Vagina (tissue), 2 donors: ENCODE data around the gene IFT20.

Experiments
- CTCF ChIP-seq, 3 experiments: fragments of 450-650 bp in 2 of 3; fragments of 200-600 bp in 1 of 3; sonication (generic) in 1 of 3; IDR thresholded peaks; one replicate each; pipeline ENCODE4 v1.5.1; 2017 to 2019; ENCODE audit warnings: antibody characterized with exemption in 3 of 3, mild to moderate bottlenecking in 2 of 3, moderate library complexity in 2 of 3
- POLR2AphosphoS5 ChIP-seq, 2 donors: sonication (generic); formaldehyde crosslinking; IDR thresholded peaks; one replicate each; pipeline ENCODE4 v1.9.0; 2017; ENCODE audit warnings: antibody characterized with exemption in 2 of 2, mild to moderate bottlenecking in 2 of 2, low read depth in 1 of 2; ENCODE audit not compliant: insufficient read depth in 1 of 2

- TF ChIP-seq POLR2AphosphoS5 (IDR thresholded peaks at IDR 0.05; ENCODE audit: insufficient read depth in 1 of 2, low read depth in 1 of 2) (no peak), CTCF (IDR thresholded peaks at IDR 0.05) (no peak)
Observed at GRCh38 chr17:28285965-28286364, 49.3 kb downstream of the IFT20 start.
